GM23248 (cell line): ENCODE results near the gene GGA2.

ENCODE experiments used
- EZH2 ChIP-seq: fragments of 200-600 bp; sonication (generic); IDR thresholded peaks from 2 replicates; pipeline ENCODE4 v1.6.1; 2018; ENCODE audit warnings: antibody characterized with exemption, mild to moderate bottlenecking; ENCODE audit not compliant: insufficient read depth, poor library complexity, severe bottlenecking
- EZH2phosphoT487 ChIP-seq: fragments of 200-600 bp; sonication (generic); IDR thresholded peaks from 2 replicates; pipeline ENCODE4 v1.6.1; 2018; ENCODE audit warnings: antibody characterized with exemption, moderate library complexity, mild to moderate bottlenecking, low read depth; ENCODE audit not compliant: insufficient read depth

- TF ChIP-seq EZH2phosphoT487 (no peak), EZH2 (no peak)
Observed at GRCh38 chr16:23516366-23517137, 6.3 kb upstream of the GGA2 start.
